B cell (primary cell): ENCODE results near the gene EZH1. TPM values are rescaled to one million over a fixed set of nuclear protein-coding genes. Genes with fewer than 3 reads are reported as not detected.

ENCODE experiments used
- ATAC-seq: fragments of 200-7000 bp; cut with Tn5 transposase; one replicate; pipeline ENCODE4 v1.10.0; 2021; ENCODE audit warnings: low read depth, mild to moderate bottlenecking, moderate number of reproducible peaks, moderate library complexity
- CTCF ChIA-PET: fragments of 350-600 bp; sonication (Branson Sonifier 250); formaldehyde crosslinking; loops from one replicate; lab custom pipeline; 2021; ENCODE audit warnings: antibody characterized with exemption, inconsistent platforms; lab: Charles Lee
- POLR2A ChIA-PET: fragments of 350-600 bp; sonication (Branson Sonifier 250); formaldehyde crosslinking; loops from one replicate; lab custom pipeline; 2021; ENCODE audit warnings: antibody characterized with exemption; lab: Charles Lee
- DNase-seq: peaks from one replicate; pipeline ENCODE4 v3.0.0; 2013
- H2AFZ ChIP-seq: 2 replicates; pipeline ENCODE4 v1.6.1; 2012; ENCODE audit warnings: mild to moderate bottlenecking, low read depth, low read length; ENCODE audit not compliant: insufficient read depth, poor library complexity, severe bottlenecking
- H3K27ac ChIP-seq, 2 donors: 1 replicate in 1 of 2; 2 replicates in 1 of 2; pipeline ENCODE4 v1.5.1; 2012 to 2013; ENCODE audit warnings: low read length in 2 of 2, mild to moderate bottlenecking in 2 of 2, moderate library complexity in 1 of 2
- H3K27me3 ChIP-seq, 4 experiments: fragments of 200-600 bp in 1 of 4; sonication (generic) in 1 of 4; replicated peaks in 1 of 4; 1 replicate in 2 of 4; 2 replicates in 2 of 4; pipeline versions ENCODE4 v1.6.1 to v1.7.0; 2013 to 2016; ENCODE audit warnings: low read length in 3 of 4, mild to moderate bottlenecking in 2 of 4, mixed read lengths in 1 of 4, moderate library complexity in 1 of 4; ENCODE audit not compliant: insufficient read depth in 4 of 4, control insufficient read depth in 3 of 4; ENCODE audit errors: control extremely low read depth in 1 of 4
- H3K36me3 ChIP-seq, 2 experiments: replicated peaks in 1 of 2; 1 replicate in 1 of 2; 2 replicates in 1 of 2; pipeline versions ENCODE4 v1.6.1 to v1.7.1; 2013; ENCODE audit warnings: low read length in 1 of 2; ENCODE audit not compliant: insufficient read depth in 2 of 2, control insufficient read depth in 1 of 2; ENCODE audit errors: control extremely low read depth in 1 of 2, extremely low read depth in 1 of 2
- H3K4me1 ChIP-seq, 2 donors: fragments of 200-600 bp in 1 of 2; sonication (generic) in 1 of 2; 1 replicate in 1 of 2; 2 replicates in 1 of 2; pipeline versions ENCODE4 v1.5.1 to v1.6.1; 2013 to 2017; ENCODE audit warnings: low read length in 2 of 2; ENCODE audit not compliant: control insufficient read depth in 2 of 2, insufficient read depth in 2 of 2
- H3K4me2 ChIP-seq: replicated peaks from 2 replicates; pipeline ENCODE3; 2012; ENCODE audit warnings: mild to moderate bottlenecking, low read depth, low read length; ENCODE audit not compliant: poor library complexity, severe bottlenecking
- H3K4me3 ChIP-seq, 5 experiments: fragments of 200-600 bp in 1 of 5; sonication (generic) in 1 of 5; 1 replicate in 3 of 5; 2 replicates in 2 of 5; pipeline versions ENCODE4 v1.5.1 to v1.7.0; 2011 to 2016; ENCODE audit warnings: low read length in 4 of 5, mild to moderate bottlenecking in 4 of 5, low read depth in 2 of 5, control low read depth in 1 of 5, moderate library complexity in 1 of 5; ENCODE audit not compliant: insufficient read depth in 1 of 5; ENCODE audit errors: control extremely low read depth in 1 of 5, extremely low read depth in 1 of 5
- H3K79me2 ChIP-seq: fragments of 200-600 bp; sonication (generic); one replicate; pipeline ENCODE4 v1.6.0; 2016; ENCODE audit warnings: low read length; ENCODE audit not compliant: control insufficient read depth, insufficient read depth
- H3K9ac ChIP-seq: fragments of 200-600 bp; sonication (generic); 2 replicates; pipeline ENCODE4 v1.6.1; 2017; ENCODE audit warnings: mild to moderate bottlenecking, low read length, moderate library complexity
- H3K9me3 ChIP-seq, 3 donors: one replicate each; pipeline versions ENCODE4 v1.6.1 to v1.7.1; 2013; ENCODE audit warnings: low read length in 2 of 3; ENCODE audit not compliant: control insufficient read depth in 2 of 3, insufficient read depth in 1 of 3; ENCODE audit errors: control extremely low read depth in 1 of 3
- H4K20me1 ChIP-seq: 2 replicates; pipeline ENCODE4 v1.6.0; 2012; ENCODE audit warnings: mild to moderate bottlenecking, low read length; ENCODE audit not compliant: insufficient read depth, control insufficient read depth, poor library complexity, severe bottlenecking
- H3K27ac Mint-ChIP-seq: one replicate; pipeline ENCODE4 v1.8.0; 2021; ENCODE audit warnings: mixed read lengths
- H3K27me3 Mint-ChIP-seq: one replicate; pipeline ENCODE4 v1.8.0; 2021; ENCODE audit warnings: mixed read lengths
- H3K4me1 Mint-ChIP-seq: one replicate; pipeline ENCODE4 v1.8.0; 2021; ENCODE audit warnings: mixed read lengths
- H3K4me3 Mint-ChIP-seq: one replicate; pipeline ENCODE4 v1.8.0; 2021; ENCODE audit warnings: mixed read lengths
- H3K9me3 Mint-ChIP-seq: one replicate; pipeline ENCODE4 v1.8.0; 2022; ENCODE audit warnings: mixed read lengths; ENCODE audit not compliant: insufficient read depth
- EZH2 ChIP-seq: IDR thresholded peaks from 2 replicates; pipeline ENCODE4 v1.6.1; 2012; ENCODE audit warnings: borderline replicate concordance, low read depth, mild to moderate bottlenecking, moderate library complexity, low read length; ENCODE audit not compliant: insufficient read depth, poor library complexity, severe bottlenecking
- WGBS: methylation state at CpG from one replicate; pipeline ENCODE4 v1.1.5; 2013; ENCODE audit warnings: missing lambda C conversion rate; ENCODE audit not compliant: insufficient coverage; 5-methylcytosine and 5-hydroxymethylcytosine counted together
- intact Hi-C: fragments of 100-400 bp; cut with micrococcal nuclease; formaldehyde crosslinking; loops from one replicate; pipeline ENCODE4 v1.10.0; 2022
- polyA plus RNA-seq: library from polyadenylated mRNA; depleted of rRNA; stranded (reverse); fragments of >200 nt; gene quantifications from 2 replicates; pipeline ENCODE4 v1.2.3, GENCODE V29; 2012
- total RNA-seq, 2 donors: library from RNA; stranded (reverse); fragments of 120-200 nt in 1 of 2; gene quantifications; 1 replicate in 1 of 2; 2 replicates in 1 of 2; pipeline versions ENCODE4 v1.2.3 to v1.2.4, GENCODE V29; 2013 to 2022
- TF ChIP-seq, protein P1 (sequence below): fragments of 200-600 bp; IDR thresholded peaks from one replicate; pipeline ENCODE4 v1.8.0; 2022; ENCODE audit warnings: antibody characterized with exemption, mild to moderate bottlenecking

Gene EZH1
- total and polyA plus RNA-seq, 2 donors (not counting 1 experiment from before 2014, with no cell fraction given), result 115 to 169 TPM

GRCh38 chr17:42782166-42783061 is 37.6 kb upstream of the EZH1 start:
- H3K4me2 ChIP-seq, result no peak overlapping the region
- peaks cover 26 to 33% of the 10 kb centered on the region in 2 donors for H3K4me1 ChIP-seq
- Mint-ChIP-seq H3K4me3 (no peak overlapping the region), H3K9me3 (no peaks in the 10 kb centered on the region), H3K4me1 (peaks cover 39% of the 10 kb centered on the region), H3K27ac (no peak overlapping the region), H3K27me3 (peaks cover 61% of the 10 kb centered on the region)
- peaks cover 0 to 70% (median 39%) of the 10 kb centered on the region in 4 experiments for H3K27me3 ChIP-seq
- H3K36me3 ChIP-seq, result peaks cover 2 to 24% of the 10 kb centered on the region in 2 experiments
- H2AFZ ChIP-seq, result no peak overlapping the region
- H3K27ac ChIP-seq, result no peak overlapping the region
- ATAC-seq (no peak), DNase-seq (no peak)
- ChIA-PET POLR2A (no interaction called here), CTCF (interaction anchor here (0.6 kb wide), 1 partner anchor 24 kb away, joined by 4 read pairs; no protein-coding TSS in a partner anchor)
- H3K9ac ChIP-seq, result no peak overlapping the region
- TF ChIP-seq EZH2, result no peak
- TF ChIP-seq, protein P1, sequence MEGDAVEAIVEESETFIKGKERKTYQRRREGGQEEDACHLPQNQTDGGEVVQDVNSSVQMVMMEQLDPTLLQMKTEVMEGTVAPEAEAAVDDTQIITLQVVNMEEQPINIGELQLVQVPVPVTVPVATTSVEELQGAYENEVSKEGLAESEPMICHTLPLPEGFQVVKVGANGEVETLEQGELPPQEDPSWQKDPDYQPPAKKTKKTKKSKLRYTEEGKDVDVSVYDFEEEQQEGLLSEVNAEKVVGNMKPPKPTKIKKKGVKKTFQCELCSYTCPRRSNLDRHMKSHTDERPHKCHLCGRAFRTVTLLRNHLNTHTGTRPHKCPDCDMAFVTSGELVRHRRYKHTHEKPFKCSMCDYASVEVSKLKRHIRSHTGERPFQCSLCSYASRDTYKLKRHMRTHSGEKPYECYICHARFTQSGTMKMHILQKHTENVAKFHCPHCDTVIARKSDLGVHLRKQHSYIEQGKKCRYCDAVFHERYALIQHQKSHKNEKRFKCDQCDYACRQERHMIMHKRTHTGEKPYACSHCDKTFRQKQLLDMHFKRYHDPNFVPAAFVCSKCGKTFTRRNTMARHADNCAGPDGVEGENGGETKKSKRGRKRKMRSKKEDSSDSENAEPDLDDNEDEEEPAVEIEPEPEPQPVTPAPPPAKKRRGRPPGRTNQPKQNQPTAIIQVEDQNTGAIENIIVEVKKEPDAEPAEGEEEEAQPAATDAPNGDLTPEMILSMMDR, result no peak
- 13% methylated on average over 16 of the region's 29 CpGs for WGBS
- H4K20me1 ChIP-seq, result no peaks in the 10 kb centered on the region
- H3K4me3 ChIP-seq, result no peak overlapping the region
- no peaks in the 10 kb centered on the region for H3K79me2 ChIP-seq
- H3K9me3 ChIP-seq, result peaks cover 0 to 24% (median 0%) of the 10 kb centered on the region in 3 donors
- intact Hi-C loops, result no loop called here
